22Rv1 (cell line): ENCODE results near the gene RUNX3.

Source experiments
- H3K27ac ChIP-seq: fragments of 450-650 bp; 2 replicates; pipeline ENCODE4 v1.5.1; 2017
- CTCF ChIP-seq: fragments of 450-650 bp; IDR thresholded peaks from 2 replicates; pipeline ENCODE4 v1.5.1; 2017; ENCODE audit warnings: mild to moderate bottlenecking
- ZFX ChIP-seq: fragments of 450-650 bp; IDR thresholded peaks from 2 replicates; pipeline ENCODE4 v1.6.1; 2017; ENCODE audit warnings: antibody characterized with exemption, borderline replicate concordance

Gene RUNX3

DNA sequence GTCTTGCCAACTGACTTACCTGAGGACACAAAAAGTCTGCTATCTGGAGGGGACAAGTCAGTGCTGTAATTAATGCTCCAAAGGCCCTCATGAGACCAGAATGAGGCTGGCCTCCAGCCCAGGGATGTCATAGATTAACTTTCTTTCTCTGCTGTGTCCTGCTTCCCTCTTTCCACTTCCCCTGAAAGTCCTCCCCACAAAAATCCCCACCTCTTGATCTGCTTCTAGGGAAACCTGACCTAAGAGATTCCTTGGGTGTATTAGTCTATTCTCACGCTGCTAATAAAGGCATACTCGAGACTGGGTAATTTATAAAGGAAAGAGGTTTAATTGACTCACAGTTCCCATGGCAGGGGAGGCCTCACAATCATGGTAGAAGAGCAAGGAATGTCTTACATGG is 39.2 kb downstream of the RUNX3 start:
- no peak for TF ChIP-seq CTCF
- no peak overlapping the region for H3K27ac ChIP-seq

- no peak overlapping the region for H3K27ac ChIP-seq
- TF ChIP-seq ZFX (no peak), CTCF (no peak)
Measured at GRCh38 chr1:24888971-24889676, 41.0 kb downstream of the RUNX3 start.

DNA sequence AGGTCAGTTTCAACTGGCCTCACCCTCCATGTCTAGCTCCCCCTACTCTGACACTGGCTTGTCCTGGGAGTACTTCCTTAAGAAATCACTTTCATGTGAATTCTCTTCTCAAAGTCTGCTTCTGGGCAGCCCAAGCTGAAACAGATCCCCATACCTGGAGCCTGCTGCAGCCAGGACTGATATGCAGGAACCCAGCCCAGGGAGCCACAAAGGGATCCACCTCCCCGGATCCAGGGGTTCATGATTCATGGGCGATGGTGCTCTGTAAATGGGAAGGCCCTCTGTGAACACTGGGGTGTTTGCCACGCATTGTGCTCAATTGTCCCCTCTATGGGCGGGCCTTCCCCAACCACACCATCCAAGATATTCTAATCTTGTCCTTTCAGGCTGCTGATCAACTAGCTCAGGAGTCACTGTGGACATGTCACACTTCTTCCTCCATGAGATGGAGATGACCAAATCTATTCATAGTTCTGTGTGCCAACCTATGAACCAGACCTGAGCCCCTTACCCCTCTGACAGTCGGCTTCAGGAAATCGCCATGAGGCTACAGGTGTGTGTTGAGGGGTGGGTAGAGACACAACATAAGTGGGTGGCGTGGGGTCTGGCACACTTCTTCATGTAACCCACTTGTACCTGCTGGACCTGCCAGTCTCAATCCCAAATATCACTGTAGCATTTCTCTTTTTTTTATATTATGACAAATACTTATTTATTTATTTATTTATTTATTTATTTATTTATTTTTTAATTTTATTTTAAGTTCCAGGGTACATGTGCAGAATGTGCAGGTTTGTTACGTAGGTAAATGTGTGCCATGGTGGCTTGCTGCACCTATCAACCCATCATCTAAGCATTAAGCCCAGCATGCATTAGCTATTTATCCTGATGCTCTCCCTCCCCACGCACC is 41.8 kb downstream of the RUNX3 start:
- H3K27ac ChIP-seq: no peak overlapping the region
- TF ChIP-seq ZFX (no peak), CTCF (no peak)

DNA sequence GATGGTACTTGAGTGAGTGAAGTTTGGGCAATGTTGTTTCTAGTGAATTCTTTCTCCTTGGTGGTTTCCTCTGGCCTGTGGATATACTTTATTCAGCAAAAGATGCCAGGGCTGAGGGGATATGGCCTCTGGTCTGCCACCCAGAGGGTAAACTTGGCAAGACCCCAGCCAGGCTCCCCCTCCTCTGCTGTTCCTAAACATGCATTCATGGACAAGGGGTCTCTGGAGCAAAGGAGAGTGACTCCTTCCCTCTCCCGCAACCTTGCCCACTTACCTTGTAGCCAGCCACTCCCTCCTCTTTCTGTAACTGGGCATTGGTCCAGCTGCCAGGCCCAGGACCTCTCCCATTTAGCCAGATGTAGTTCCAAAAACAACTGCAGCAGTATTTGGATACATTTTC is 43.8 kb downstream of the RUNX3 start:
- TF ChIP-seq CTCF (no peak), ZFX (no peak)

GRCh38 chr1:24884751-24885150 is 45.3 kb downstream of the RUNX3 start:
- H3K27ac ChIP-seq: no peak overlapping the region
- TF ChIP-seq CTCF (no peak), ZFX (no peak)

More for the DNA sequence above, 43.8 kb downstream of the RUNX3 start:
- no peak overlapping the region for H3K27ac ChIP-seq

GRCh38 chr1:24881034-24881433 is 49.0 kb downstream of the RUNX3 start:
- TF ChIP-seq CTCF (no peak), ZFX (no peak)
- H3K27ac ChIP-seq: no peak overlapping the region
